Activated T-cell treated with anti-CD3 and anti-CD28 coated beads, Interleukin-2, amount 50 U/mL, for 72 hours (primary cell): ENCODE results near the gene TLN1. TPM values are rescaled to one million over a fixed set of nuclear protein-coding genes. Genes with fewer than 3 reads are reported as not detected.

Source experiments
- ATAC-seq, 2 donors: fragments of 150-1000 bp; cut with Tn5 transposase; replicated peaks in 1 of 2; 2 replicates each; pipeline ENCODE4 v1.10.0; 2021; ENCODE audit warnings: moderate library complexity in 2 of 2, mild to moderate bottlenecking in 1 of 2
- DNase-seq, 2 donors: peaks; one replicate each; pipeline ENCODE4 v3.0.0; 2021 to 2022; ENCODE audit warnings: mixed read lengths in 1 of 2
- H3K27ac Mint-ChIP-seq: one replicate; pipeline ENCODE4 v1.8.0; 2022; ENCODE audit warnings: mild to moderate bottlenecking, moderate library complexity, mixed read lengths
- H3K27me3 Mint-ChIP-seq: one replicate; pipeline ENCODE4 v1.8.0; 2022; ENCODE audit warnings: low read depth, mixed read lengths
- H3K36me3 Mint-ChIP-seq, 2 donors: one replicate each; pipeline ENCODE4 v1.8.0; 2022; ENCODE audit warnings: mixed read lengths in 2 of 2, mild to moderate bottlenecking in 1 of 2; ENCODE audit not compliant: insufficient read depth in 2 of 2
- H3K4me1 Mint-ChIP-seq: one replicate; pipeline ENCODE4 v1.8.0; 2022; ENCODE audit warnings: low read depth, mixed read lengths
- H3K4me3 Mint-ChIP-seq, 2 donors: one replicate each; pipeline ENCODE4 v1.8.0; 2022; ENCODE audit warnings: mild to moderate bottlenecking in 2 of 2, mixed read lengths in 2 of 2, moderate library complexity in 2 of 2
- H3K9me3 Mint-ChIP-seq, 2 donors: one replicate each; pipeline ENCODE4 v1.8.0; 2022; ENCODE audit warnings: mixed read lengths in 2 of 2
- total RNA-seq, 2 donors: library from RNA; stranded (reverse); gene quantifications; one replicate each; pipeline ENCODE4 v1.2.3, GENCODE V29; 2022

The TLN1 gene
- total RNA-seq, 2 donors from 2014 or later: 200 to 235 TPM

DNA sequence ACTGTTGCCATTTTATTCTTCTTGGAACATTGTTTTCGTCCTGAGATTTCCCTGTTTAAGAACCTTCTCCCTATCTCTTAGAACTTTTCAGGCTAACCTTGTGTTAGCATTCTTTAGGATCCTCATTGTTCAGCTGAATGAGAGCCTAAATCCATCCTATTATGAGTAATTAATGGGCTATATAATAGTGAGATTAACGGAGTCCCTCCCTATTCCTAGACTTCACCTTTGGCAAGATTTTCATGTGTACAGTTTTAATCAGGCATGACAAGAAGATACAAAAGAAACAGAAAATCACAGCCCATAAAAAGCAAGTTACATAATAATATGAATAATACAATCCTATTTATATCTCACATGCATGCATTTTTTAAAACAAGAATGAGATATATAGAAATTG lies 31.2 kb upstream of the TLN1 start:
- Mint-ChIP-seq H3K4me3 (no peak overlapping the region), H3K9me3 (no peaks in the 10 kb centered on the region), H3K36me3 (peaks cover 0 to 9% of the 10 kb centered on the region in 2 donors), H3K4me1 (peaks cover 21% of the 10 kb centered on the region), H3K27me3 (no peaks in the 10 kb centered on the region), H3K27ac (no peak overlapping the region)
- DNase-seq (no peak), ATAC-seq (no peak)

DNA sequence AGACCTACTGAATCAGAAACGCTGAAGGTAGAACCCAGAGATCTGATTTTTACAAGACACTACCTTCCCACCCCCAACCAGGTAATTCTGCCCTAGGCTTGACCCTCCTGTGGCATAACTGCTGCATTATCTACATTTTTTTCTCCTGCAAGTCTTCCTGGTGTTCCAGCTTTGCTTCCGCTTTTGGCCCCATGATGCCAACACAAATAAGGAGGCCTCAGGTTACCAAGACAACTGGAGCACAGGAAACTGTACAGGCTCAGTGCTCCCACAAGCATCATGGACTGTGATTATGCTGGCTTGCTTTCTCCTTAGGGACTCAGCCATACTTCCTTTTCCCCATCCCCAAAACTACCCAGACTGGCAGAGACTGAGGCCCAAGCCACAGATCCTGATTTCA lies 28.7 kb upstream of the TLN1 start:
- ATAC-seq: no peak
- no peak for DNase-seq
- Mint-ChIP-seq H3K4me1 (peaks cover 42% of the 10 kb centered on the region), H3K36me3 (peaks cover 4 to 11% of the 10 kb centered on the region in 2 donors), H3K4me3 (no peak overlapping the region), H3K27ac (no peak overlapping the region), H3K27me3 (no peaks in the 10 kb centered on the region), H3K9me3 (no peaks in the 10 kb centered on the region)

DNA sequence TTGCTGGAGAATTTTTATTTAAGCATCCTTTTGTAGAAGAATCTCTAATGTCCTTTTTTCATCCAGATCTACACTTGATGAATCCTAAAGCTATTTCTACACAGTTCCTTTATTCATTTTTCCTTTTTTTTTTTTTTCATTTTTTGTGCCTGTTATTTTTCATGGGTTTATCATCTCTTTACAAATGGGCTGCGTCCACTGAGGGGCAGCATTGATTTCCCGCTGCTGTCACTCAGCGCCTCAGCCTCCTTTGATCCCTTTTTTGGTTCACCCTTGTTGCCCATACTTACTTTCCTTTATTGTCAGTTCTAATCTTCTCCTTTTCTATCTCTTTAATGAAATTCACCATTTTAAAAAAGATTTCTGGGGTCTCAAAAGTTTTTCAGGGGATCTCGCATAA lies 27.8 kb upstream of the TLN1 start:
- H3K36me3 Mint-ChIP-seq: peaks cover 4 to 11% of the 10 kb centered on the region in 2 donors
- DNase-seq: no peak

DNA sequence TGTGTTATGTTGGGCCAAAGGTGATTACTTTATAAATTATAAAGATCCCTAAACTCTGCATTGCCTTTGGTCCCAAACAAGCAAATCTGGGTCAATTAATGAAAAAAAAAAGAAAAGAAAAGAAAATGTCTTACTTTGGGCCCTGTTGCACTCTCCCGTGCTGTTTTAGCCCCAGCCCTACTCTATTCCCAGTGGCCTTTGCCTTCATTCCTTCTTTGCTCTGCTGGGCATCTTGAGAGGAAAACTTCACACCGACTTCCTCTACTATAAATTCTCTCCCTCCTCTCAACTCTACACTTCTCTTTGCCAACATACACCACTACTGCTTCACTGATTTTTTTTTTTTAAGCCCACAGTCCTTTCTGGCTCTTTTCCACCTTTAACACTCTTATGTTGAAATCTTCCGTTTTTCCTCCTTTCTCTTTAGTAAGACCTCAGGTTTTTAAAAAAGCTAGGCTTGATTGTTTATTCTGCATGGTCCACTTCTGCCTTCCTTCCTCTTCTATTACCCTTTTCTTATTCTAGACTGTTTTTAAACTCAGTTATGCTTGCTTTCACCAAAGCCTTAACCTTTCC lies 26.6 kb upstream of the TLN1 start:
- no peaks in the 10 kb centered on the region for H3K27me3 Mint-ChIP-seq
- H3K27ac Mint-ChIP-seq: peak overlapping the region; percentile 6
- no peak for DNase-seq
- peak overlapping the region; percentile 86 to 89 for H3K4me3 Mint-ChIP-seq
- ATAC-seq: no peak
- peaks cover 4 to 10% of the 10 kb centered on the region in 2 donors for H3K36me3 Mint-ChIP-seq
- peaks cover 42% of the 10 kb centered on the region for H3K4me1 Mint-ChIP-seq
- no peaks in the 10 kb centered on the region for H3K9me3 Mint-ChIP-seq

More for the DNA sequence above, 27.8 kb upstream of the TLN1 start:
- Mint-ChIP-seq H3K4me1 (peaks cover 42% of the 10 kb centered on the region), H3K27me3 (no peaks in the 10 kb centered on the region), H3K9me3 (no peaks in the 10 kb centered on the region), H3K27ac (peak overlapping the region; percentile 46), H3K4me3 (peak overlapping the region in 1 of 2 donors; percentile 10)
- no peak for ATAC-seq

DNA sequence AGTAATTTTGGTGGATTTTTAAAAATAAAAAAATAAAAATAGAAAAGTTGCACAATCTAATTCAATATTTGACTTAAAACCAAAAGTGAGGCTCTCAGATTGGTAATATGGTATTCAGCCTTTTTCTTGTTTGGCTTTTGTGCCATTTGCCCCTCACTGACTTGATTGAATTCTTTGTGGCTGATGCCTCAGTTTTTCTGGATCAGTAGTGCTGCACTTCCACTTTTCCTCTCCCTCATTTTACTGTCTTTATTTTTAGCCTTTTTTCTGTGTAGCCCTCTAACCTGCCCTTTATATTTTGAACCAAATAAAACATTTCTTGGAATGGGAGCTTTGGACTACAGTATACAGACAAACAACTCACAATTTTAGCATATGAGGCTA lies 25.9 kb upstream of the TLN1 start:
- no peak for ATAC-seq
- peak overlapping the region; percentile 96 for H3K27ac Mint-ChIP-seq
- DNase-seq: no peak

DNA sequence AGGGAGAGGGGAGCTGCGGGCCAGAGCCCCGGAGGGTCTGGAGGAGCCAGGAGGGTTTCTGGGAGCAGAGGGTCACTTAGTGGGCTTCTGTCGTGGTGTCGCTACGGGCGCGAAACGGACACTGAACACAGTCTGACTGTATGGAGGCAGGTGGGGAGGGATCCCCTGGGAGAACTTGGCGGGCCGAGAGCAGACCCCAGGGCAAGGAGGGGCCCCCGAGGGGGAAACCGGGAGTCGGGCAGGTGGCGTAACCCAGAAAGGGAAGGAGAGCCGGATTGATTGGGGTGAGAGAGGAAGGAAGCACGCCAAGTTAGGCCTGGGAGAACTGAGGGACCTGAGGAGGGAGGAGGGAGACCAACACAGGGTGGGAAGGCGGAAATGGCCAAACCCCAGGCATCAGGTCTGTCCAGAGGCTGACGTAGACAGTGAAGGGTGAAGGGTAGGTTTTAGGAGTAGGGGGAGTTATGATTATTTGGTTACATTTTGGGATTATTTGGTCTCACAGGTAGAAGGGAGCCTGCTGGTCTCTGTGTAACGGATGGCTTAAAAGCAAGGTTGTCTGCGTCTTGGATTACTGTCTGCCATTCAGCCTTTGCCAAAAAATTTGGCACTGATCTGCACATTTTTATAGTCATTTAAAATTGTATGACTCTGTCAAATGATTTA lies 25.4 kb upstream of the TLN1 start:
- DNase-seq: peak in 1 of 2 donors; percentile 34
- Mint-ChIP-seq H3K27me3 (no peaks in the 10 kb centered on the region), H3K9me3 (no peaks in the 10 kb centered on the region), H3K27ac (peak overlapping the region; percentile 89), H3K4me3 (peak overlapping the region; percentile 86 to 89), H3K36me3 (peaks cover 4 to 12% of the 10 kb centered on the region in 2 donors), H3K4me1 (peaks cover 42% of the 10 kb centered on the region)
- ATAC-seq: peak; percentile 22 to 56

More for the DNA sequence above, 25.9 kb upstream of the TLN1 start:
- peak overlapping the region; percentile 86 to 89 for H3K4me3 Mint-ChIP-seq
- no peaks in the 10 kb centered on the region for H3K27me3 Mint-ChIP-seq
- H3K36me3 Mint-ChIP-seq: peaks cover 4 to 10% of the 10 kb centered on the region in 2 donors
- H3K4me1 Mint-ChIP-seq: peaks cover 42% of the 10 kb centered on the region
- no peaks in the 10 kb centered on the region for H3K9me3 Mint-ChIP-seq

DNA sequence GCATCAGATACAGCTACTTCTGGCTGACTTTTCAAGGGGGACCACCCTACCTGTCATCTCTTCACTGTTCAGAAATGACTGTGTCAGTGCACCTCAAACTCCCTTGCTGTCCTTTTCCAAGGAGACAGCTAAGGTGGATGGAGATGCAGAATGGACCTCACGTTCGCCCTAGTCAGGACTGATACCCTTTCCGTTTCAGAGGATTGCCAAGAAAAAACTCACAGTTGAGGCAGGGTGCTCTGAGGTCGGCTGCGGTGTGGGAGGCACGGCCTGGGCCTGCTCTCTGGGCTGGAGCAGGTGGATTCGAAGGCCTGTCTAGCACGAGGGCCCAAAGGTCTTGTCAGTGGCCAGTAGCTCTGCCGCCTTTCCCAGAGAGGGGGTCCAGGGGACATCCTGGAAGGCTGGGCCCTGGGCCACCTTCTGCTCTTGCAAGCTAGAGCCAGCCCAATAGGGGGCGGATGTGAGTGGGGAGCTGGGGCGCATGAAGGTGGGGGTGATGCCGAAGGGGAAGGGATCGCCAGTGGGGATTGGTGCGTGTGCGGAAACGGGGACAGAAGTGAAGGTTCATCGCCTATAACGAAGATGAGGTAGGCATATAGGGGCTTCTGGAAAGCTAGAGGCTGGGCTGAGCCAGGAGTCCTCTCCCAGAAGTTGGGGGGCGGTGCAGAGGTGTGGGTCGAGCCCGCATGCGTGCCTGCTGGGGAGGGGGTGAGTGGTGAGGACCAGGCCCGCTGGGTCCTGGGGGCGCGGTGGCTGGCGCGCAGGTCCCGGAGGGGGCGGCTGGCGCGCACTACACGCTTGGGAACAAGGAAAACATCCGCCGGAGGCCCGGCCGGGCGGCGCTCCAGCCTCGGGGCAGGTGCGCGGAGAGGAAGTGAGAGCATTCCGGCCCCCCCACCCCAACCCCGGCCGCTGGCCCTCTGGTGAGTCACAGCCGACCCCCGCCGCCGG lies 24.6 kb upstream of the TLN1 start:
- Mint-ChIP-seq H3K4me1 (peaks cover 44% of the 10 kb centered on the region), H3K27ac (peak overlapping the region; percentile 48), H3K9me3 (no peaks in the 10 kb centered on the region), H3K36me3 (peaks cover 4 to 14% of the 10 kb centered on the region in 2 donors), H3K27me3 (no peaks in the 10 kb centered on the region), H3K4me3 (peak overlapping the region; percentile 86 to 89)
- DNase-seq (peak; percentile 84 to 87), ATAC-seq (peak; percentile 86)

DNA sequence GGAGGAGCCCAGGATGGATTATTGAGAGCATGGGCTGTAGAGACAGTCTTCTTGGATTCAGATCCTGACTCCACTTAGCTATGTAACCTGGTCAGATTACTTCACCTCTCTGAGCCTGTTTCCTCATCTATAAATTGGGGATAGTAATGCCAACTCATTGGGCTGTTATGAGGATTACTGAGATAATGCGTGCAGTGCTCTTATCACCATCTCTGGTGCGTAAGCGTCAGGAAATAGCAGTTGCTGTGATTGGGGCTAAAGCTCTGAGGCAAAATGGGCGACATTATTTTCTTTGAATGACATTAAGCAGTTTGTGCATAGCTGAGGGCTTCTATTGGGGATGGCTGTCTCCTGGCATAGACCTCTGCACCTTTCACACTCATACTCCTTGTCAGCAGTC lies 23.1 kb upstream of the TLN1 start:
- DNase-seq (no peak), ATAC-seq (no peak)
- H3K4me3 Mint-ChIP-seq: no peak overlapping the region
- peaks cover 53% of the 10 kb centered on the region for H3K4me1 Mint-ChIP-seq
- H3K27ac Mint-ChIP-seq: no peak overlapping the region
- no peaks in the 10 kb centered on the region for H3K27me3 Mint-ChIP-seq
- H3K9me3 Mint-ChIP-seq: no peaks in the 10 kb centered on the region
- peaks cover 4 to 10% of the 10 kb centered on the region in 2 donors for H3K36me3 Mint-ChIP-seq

DNA sequence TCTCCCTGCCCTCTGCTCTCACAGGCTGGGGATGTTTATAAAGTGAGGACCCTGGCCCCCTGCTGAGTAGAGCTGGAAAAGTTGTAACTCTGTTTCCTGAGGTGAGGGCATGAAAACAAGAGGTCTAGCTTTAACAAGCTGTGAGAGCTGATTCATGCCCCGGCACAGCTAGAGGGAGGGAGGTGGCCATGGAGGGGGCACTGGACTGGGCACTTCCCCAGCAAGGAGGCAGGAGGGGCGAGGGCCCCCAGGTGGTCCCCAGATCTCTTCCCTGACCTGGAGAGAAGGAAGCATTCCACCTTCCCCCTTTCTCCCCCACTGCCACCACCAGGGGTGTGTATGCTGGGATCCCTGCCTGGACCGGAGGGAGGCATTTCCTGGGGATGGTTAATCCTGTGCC lies 22.3 kb upstream of the TLN1 start, which contains the start of gene MSMP:
Gene MSMP (minus strand): TSS at position 13 of the 400 bp plus-strand sequence. CDS start 147 bp downstream, outside the sequence.
- ATAC-seq (no peak), DNase-seq (no peak)
- H3K27me3 Mint-ChIP-seq: no peaks in the 10 kb centered on the region
- peaks cover 4 to 7% of the 10 kb centered on the region in 2 donors for H3K36me3 Mint-ChIP-seq
- no peak within 1 kb of the TSS for H3K27ac Mint-ChIP-seq
- no peaks in the 10 kb centered on the region for H3K9me3 Mint-ChIP-seq
- H3K4me1 Mint-ChIP-seq: peaks cover 49% of the 10 kb centered on the region
- H3K4me3 Mint-ChIP-seq: no peak within 1 kb of the TSS

DNA sequence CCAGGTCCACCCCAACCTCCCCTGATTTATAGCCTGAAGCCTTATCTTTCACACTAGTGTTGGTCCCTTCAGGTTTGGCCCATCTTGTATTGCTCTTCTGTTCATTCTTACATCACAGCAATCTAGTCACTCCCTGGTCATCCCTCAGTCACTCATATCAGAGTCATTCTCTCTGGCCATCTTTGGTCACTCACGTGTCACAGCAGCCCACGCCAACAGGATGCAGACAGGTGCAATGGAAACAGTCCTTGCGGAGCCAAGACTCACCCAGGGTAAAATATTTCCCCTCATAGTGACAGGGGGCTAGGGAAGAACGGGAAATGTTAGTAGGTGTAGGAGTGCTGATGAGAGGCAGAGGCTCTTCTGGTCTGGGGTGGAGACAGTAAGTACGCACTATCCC lies 21.5 kb upstream of the TLN1 start:
- no peak for DNase-seq

DNA sequence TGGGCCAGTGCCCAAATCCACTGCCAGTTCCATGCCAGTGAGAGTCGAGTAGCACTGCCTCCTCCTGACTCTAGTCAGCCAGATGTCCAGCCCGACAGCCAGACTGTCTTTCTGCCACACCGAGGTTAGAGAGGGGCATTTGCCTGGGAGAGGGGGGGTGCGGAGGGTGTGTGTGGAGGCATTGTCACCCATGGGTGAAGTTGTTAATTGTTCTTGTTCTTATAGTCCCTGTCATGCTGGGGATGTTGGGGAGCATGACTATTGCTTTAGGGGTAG lies 18.2 kb upstream of the TLN1 start:
- Mint-ChIP-seq H3K27ac (peak overlapping the region; percentile 89), H3K4me1 (peaks cover 46% of the 10 kb centered on the region), H3K27me3 (no peaks in the 10 kb centered on the region), H3K9me3 (no peaks in the 10 kb centered on the region), H3K4me3 (peak overlapping the region; percentile 97), H3K36me3 (peaks cover 2 to 5% of the 10 kb centered on the region in 2 donors)
- no peak for ATAC-seq
- DNase-seq: no peak

More for the DNA sequence above, 21.5 kb upstream of the TLN1 start:
- Mint-ChIP-seq H3K36me3 (peaks cover 4 to 7% of the 10 kb centered on the region in 2 donors), H3K4me3 (no peak overlapping the region), H3K9me3 (no peaks in the 10 kb centered on the region), H3K4me1 (peaks cover 41% of the 10 kb centered on the region), H3K27ac (no peak overlapping the region), H3K27me3 (no peaks in the 10 kb centered on the region)
- no peak for ATAC-seq

DNA sequence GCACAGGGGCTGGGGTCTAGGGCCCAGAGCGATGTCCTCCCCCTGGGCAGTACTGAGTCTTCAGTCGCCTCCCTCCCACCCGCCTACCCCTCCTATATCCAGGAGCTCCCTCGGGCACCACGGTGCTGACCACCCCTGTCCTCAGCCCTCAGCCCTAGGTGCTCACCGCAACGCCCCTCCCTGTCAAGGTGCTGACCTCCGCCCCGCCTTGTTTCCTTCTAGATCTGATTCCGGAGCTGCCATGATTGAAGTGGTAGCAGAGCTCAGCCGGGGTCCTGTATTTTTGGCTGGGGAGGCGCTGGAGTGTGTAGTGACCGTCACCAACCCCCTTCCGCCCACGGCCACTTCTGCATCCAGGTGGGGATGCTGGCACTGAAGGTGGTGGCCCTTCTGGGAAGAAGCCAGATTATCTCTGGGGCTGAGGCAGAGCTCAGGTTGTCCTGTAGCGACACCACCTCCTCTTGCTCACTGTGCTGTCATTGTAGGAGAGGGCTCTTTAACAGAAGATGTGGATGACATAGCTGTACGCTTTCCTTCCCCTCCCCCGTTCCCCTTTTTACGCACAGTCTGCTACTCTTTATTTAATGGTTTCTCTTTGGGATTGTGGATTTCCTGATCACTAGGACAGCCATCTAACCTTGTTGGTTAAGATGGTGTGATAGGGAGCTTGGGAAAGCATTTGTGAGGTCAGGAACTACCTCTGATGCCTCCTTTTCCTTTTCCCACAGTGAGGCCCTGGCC lies 17.7 kb upstream of the TLN1 start:
- Mint-ChIP-seq H3K4me3 (peak overlapping the region; percentile 97), H3K9me3 (no peaks in the 10 kb centered on the region), H3K27me3 (no peaks in the 10 kb centered on the region), H3K36me3 (peaks cover 2 to 5% of the 10 kb centered on the region in 2 donors), H3K27ac (peak overlapping the region; percentile 89), H3K4me1 (peaks cover 49% of the 10 kb centered on the region)
- DNase-seq (peak; percentile 62 to 63), ATAC-seq (peak; percentile 62)
